GM21528 (cell line): Measurements from ENCODE around the gene OTOP3.
"Not testable (repeated sequence)": the region's sequence is repeated elsewhere in the genome, so short reads cannot be mapped to it uniquely, and the experiment has no call there.

Source experiments
- ATAC-seq: cut with Tn5 transposase; IDR thresholded peaks from one replicate; pipeline ENCODE4 v1.9.1; 2021; ENCODE audit warnings: mild to moderate bottlenecking, moderate library complexity; ENCODE audit not compliant: unreplicated experiment, low FRiP score

Gene OTOP3

GRCh38 chr17:74957935-74958740 lies 22.4 kb downstream of the OTOP3 start:
- ATAC-seq, result no peak

- ATAC-seq, result no peak
These were observed 24.3 kb downstream of the OTOP3 start for GRCh38 chr17:74959826-74960515.

- no peak for ATAC-seq
These were observed 25.1 kb downstream of the OTOP3 start for GRCh38 chr17:74960570-74961342.

DNA sequence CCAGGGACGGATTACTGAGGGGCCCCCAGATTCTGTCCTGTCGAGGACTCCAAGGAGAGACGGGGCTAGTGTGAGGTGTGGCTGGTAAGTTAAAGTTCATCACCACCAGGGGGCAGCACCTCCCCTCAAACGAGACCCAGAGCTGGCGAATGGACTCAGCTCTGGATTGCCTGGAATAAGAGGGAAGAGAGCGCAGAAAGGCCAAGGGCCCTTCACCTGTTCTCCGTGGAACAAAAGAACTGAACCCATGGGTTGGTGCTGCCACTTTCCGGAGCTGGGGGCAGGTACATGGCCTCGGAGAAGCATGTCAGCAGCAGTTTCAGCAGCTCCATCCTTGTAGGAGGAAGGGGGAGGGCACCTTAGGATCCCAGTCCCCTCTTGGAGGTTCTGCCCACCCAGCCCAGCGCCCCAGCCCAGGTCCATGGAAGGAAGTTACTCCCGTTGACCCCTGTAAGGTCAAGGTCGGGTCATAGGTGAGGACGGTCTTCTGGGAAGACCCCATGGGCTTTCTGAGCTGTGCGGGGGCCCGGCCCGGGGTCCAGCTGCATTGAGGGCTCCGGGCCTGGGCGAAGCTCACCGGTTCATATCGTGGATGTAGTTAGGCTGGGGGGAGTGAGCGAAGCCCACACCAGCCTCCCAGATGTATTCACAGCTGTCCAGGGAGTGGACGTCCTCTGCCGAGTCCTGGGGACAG lies 26.1 kb downstream of the OTOP3 start:
- no peak for ATAC-seq

GRCh38 chr17:74962622-74963394 lies 27.1 kb downstream of the OTOP3 start:
- no peak for ATAC-seq

DNA sequence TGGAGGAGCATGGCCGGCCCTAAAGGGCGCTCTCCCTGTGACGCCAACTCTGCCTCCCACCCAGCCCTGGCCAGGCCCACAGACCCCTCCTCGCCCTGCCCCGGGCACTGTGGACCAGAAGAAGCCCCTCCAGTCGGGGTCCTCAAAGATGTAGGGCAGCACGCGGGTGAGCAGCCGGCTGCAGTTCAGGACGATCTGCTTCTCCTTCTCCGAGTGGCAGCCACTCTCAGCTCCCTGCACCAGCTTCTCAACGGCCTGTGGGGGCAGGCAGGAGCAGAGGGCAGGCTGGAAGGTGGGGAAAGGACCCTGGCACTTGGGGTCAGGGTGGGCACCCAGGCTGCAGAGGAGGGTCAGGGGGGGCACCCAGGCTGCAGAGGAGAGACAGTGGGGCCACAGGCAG lies 28.0 kb downstream of the OTOP3 start:
- ATAC-seq, result no peak

DNA sequence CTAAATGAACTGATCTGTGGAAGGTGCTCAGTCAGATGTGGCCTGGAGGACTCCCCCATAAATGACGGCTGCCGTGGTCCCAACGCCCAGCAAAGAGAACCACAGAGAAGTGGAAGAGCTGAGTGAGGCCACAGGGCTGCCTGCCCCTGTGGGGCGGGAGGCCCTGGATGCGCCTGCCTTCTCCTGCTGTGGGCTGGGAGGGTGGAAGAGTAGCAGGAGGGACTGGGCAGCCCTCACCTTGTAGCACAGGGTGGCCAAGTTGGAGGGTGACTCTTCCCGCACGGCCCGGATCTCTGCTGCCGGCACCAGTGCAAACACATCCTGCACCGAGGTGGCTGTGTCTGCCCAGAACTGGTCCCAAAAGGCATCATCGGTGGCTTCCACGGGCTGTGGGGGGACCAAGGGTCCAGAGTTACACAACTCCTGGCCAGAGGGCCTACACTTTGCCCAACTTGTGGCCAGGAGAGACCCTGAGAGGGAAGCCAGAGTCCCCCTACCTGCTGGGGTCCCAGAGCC lies 28.6 kb downstream of the OTOP3 start:
- no peak for ATAC-seq

- ATAC-seq, result no peak
These were observed 29.4 kb downstream of the OTOP3 start for GRCh38 chr17:74964988-74965622.

DNA sequence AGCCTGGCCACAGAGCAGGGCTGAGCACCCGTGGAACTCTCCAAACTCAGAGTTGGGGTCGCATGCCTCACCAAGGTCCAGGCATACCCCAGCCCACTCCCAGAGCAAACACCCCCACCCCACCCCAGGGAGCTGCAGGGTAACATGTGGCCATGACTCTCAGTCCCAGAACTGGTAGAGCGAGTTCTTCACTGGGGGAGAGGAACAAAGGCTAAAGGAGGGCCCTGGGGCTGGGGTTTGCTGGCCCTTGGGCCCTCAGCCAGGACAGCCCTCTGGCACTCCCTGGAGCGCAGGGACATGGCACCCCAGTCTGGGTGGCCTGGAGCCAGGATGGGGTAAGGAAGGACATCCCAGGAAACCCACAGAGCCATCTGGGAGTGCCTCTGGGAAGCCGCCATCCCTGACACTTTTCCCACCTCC lies 32.7 kb downstream of the OTOP3 start:
- ATAC-seq, result no peak

- ATAC-seq, result not testable (repeated sequence)
These were observed 33.8 kb downstream of the OTOP3 start for GRCh38 chr17:74969501-74969900.

DNA sequence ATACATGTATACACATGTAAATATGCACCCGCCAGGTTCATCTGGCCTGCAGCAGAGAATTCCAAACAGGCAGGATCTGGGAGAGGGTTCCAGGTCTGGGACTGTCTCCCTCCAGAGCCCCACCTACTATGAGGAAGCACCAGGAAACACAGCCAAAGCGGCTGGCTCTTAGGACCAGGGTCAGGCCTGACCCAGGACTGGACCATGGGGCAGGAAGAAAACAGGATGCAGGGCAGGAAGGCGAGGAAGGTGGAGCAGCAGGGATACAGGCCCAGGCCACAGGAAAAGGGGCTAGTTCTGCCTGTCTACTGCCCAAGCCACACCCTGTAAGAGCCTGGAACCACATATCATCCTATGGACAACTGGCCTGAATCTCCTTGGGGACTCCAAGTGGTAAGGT lies 34.7 kb downstream of the OTOP3 start:
- ATAC-seq, result no peak

GRCh38 chr17:74971069-74971841 lies 35.6 kb downstream of the OTOP3 start:
- no peak for ATAC-seq

DNA sequence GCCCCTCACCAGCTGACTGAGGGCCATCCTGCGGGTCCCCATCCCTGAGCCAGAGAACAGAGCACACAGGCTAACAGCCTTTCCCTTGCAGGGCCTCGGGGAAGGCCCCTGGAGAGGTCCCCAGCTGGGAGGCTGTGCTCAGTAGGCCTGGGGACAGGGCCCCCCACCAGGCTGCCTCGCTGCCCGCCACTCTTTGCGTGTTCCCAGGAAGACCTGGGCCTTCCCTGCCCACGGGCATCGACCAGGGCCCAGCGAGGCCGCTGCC lies 36.1 kb downstream of the OTOP3 start:
- ATAC-seq, result no peak

GRCh38 chr17:74972107-74972972 lies 36.6 kb downstream of the OTOP3 start, which contains the start of gene HID1:
TSS of gene HID1 (minus strand) at chr17:74972759. CDS start at chr17:74972656, 103 bp downstream.
- ATAC-seq, result no peak

GRCh38 chr17:74972973-74973328 lies 37.3 kb downstream of the OTOP3 start:
- no peak for ATAC-seq

DNA sequence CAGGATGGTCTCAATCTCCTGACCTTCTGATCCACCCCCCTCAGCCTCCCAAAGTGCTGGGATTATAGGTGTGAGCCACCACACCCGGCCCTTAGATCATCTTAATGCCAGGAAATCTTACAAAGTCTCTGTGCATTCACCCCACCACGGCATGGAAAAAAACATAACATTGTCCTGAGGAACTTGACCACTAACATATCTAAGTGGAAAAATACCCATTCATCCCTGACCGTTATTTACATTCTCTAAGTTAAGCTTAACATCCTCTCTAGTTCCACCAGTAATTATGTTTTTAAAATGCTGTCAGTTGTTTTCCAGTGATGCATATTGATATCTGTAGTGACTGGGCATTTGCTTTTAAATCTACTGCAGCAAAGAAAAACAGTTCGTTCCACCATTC lies 40.2 kb downstream of the OTOP3 start:
- no peak for ATAC-seq

- ATAC-seq, result no peak
These were observed 42.1 kb downstream of the OTOP3 start for GRCh38 chr17:74977802-74978201.

- ATAC-seq, result no peak
These were observed 42.5 kb downstream of the OTOP3 start for GRCh38 chr17:74978240-74978639.
